ENCODE results near the gene SF3A1.
"Not testable (repeated sequence)": the region's sequence is repeated elsewhere in the genome, so short reads cannot be mapped to it uniquely, and the experiment has no call there.

SF3A1 gene

GRCh38 chr22:30347255-30347892, 9.3 kb downstream of the SF3A1 start:
- peak; percentile 20 for DNase-seq

- peak; percentile 70 for DNase-seq
These were observed 12.1 kb downstream of the SF3A1 start for GRCh38 chr22:30344447-30345200.

- no peak for DNase-seq
These were observed 15.6 kb downstream of the SF3A1 start for GRCh38 chr22:30340911-30341685.

GRCh38 chr22:30338802-30339201, 17.9 kb downstream of the SF3A1 start:
- DNase-seq, result no peak

GRCh38 chr22:30338341-30338740, 18.4 kb downstream of the SF3A1 start:
- not testable (repeated sequence) for DNase-seq

- DNase-seq, result no peak
These were observed 19.3 kb downstream of the SF3A1 start for GRCh38 chr22:30337461-30337778.

- no peak for DNase-seq
These were observed 19.8 kb downstream of the SF3A1 start for GRCh38 chr22:30336752-30337460.

- peak; percentile 14 for DNase-seq
These were observed 21.5 kb downstream of the SF3A1 start for GRCh38 chr22:30335236-30335635.

- DNase-seq, result no peak
These were observed 22.0 kb downstream of the SF3A1 start for GRCh38 chr22:30334646-30335045.

- DNase-seq, result peak; percentile 56
These were observed 23.0 kb downstream of the SF3A1 start for GRCh38 chr22:30333707-30334087.

- no peak for DNase-seq
These were observed 23.5 kb downstream of the SF3A1 start for GRCh38 chr22:30332994-30333706.

- DNase-seq, result no peak
These were observed 24.1 kb downstream of the SF3A1 start for GRCh38 chr22:30332551-30332950.

- DNase-seq, result no peak
These were observed 28.1 kb downstream of the SF3A1 start for GRCh38 chr22:30328466-30329049.

GRCh38 chr22:30327864-30328345, 28.8 kb downstream of the SF3A1 start:
- no peak for DNase-seq

- DNase-seq, result peak; percentile 94
These were observed 29.9 kb downstream of the SF3A1 start, which contains the start of gene TBC1D10A for GRCh38 chr22:30326706-30327362. TSS of gene TBC1D10A (minus strand) at chr22:30326941. CDS start at chr22:30326881, 60 bp downstream.

GRCh38 chr22:30326255-30326705, 30.4 kb downstream of the SF3A1 start:
- DNase-seq, result no peak

GRCh38 chr22:30325724-30326254, 30.9 kb downstream of the SF3A1 start:
- DNase-seq, result no peak

- DNase-seq, result no peak
These were observed 31.5 kb downstream of the SF3A1 start for GRCh38 chr22:30325065-30325720.

GRCh38 chr22:30324014-30324730, 32.5 kb downstream of the SF3A1 start:
- DNase-seq, result peak; percentile 42

GRCh38 chr22:30323246-30323645, 33.4 kb downstream of the SF3A1 start:
- no peak for DNase-seq
